Fibroblast of gingiva (primary cell): ENCODE data around the gene LHPP.

Experiments used
- DNase-seq: peaks from one replicate; pipeline ENCODE4 v3.0.0-alpha.2; 2011; ENCODE audit warnings: low read depth

The LHPP gene

GRCh38 chr10:124625831-124626238 lies 164.2 kb downstream of the LHPP start:
- no peak for DNase-seq

- no peak for DNase-seq
Measured at GRCh38 chr10:124626759-124627380, 165.2 kb downstream of the LHPP start.

- DNase-seq, result no peak
Measured at GRCh38 chr10:124627866-124628675, 166.4 kb downstream of the LHPP start.

- DNase-seq, result no peak
Measured at GRCh38 chr10:124628676-124629021, 167.0 kb downstream of the LHPP start.

DNA sequence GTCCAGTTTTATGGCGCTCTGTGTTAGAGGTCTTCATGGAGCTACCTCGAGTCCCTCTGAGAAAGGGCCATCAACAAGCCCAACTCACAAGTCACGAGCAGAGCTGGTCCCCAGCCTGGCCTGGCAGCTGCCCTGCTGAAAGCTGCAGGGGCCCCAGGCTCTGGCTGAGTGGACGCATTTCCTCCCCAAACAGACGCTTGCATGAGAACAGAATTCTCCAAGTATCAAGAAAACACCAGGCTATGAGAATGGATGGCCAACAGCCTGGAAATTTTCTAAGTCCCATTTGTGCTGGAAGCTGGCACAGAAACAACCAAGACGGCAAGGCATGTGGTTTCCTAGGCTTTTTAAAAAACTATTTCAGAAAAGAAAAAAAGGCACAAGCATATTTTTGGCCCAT lies 167.8 kb downstream of the LHPP start:
- DNase-seq, result no peak

GRCh38 chr10:124629842-124630241 lies 168.2 kb downstream of the LHPP start:
- DNase-seq, result no peak

- DNase-seq, result no peak
Measured at GRCh38 chr10:124630551-124630950, 168.9 kb downstream of the LHPP start.

- DNase-seq, result peak; percentile 21
Measured at GRCh38 chr10:124632064-124632531, 170.5 kb downstream of the LHPP start.

DNA sequence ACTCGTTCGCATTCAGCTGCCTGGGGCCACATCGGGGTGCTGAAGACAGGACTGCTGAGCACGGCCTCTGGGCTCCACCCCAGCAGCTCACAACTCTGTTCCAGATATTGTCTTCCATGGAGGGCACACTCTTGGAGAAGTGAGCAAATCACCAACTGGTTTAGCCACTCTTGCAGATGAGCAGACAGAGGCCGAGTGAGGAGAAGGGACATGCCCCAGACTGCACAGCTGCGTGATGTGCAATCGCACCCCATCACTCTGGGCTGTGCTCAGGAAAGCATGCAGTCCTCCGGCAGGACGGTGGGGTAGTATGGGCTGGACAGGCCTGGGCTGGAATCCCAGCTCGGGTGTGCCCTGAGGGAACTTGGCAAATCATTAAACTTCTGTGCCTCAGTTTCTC lies 170.9 kb downstream of the LHPP start:
- DNase-seq, result no peak

- DNase-seq, result no peak
Measured at GRCh38 chr10:124636271-124636995, 174.8 kb downstream of the LHPP start.

GRCh38 chr10:124637091-124637700 lies 175.6 kb downstream of the LHPP start:
- DNase-seq, result no peak

DNA sequence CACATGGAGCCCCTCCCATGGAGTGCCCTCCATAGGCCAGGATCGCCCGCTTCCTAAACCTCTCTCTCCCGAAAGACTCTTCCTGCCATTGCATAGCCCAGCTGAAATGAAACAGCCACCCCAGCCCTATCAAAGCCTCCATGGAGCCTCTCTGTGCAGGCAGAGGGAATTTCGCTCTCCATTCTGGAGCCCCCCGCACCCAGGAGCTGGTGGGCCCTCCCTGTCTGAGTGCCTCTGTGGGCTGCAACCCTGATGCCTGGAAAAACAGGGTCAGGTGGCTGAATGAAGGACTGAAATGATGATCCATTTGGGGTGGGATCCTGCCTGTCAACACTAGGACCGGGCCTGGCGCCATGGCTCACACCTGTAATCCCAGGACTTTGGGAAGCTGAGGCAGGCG lies 176.1 kb downstream of the LHPP start:
- DNase-seq, result no peak

GRCh38 chr10:124639206-124639605 lies 177.6 kb downstream of the LHPP start:
- DNase-seq, result no peak

DNA sequence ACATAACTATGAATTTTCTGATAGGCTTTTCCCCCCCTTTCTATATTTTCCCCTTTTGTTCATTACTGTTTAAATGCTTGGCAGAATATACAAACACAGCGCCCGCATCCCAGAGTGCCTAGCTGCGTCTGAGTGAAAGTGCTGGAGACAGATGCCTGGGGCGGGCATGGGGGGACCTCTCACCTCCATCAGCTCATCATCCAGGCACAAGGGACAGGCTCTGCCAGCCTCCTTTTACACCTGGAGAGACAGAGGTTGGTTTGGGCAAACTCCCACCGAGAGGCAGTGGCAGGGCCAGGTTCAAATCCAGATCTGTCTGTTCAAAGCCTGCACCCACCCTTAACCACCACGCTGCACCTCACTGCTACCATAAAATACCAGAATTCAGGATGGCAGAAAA lies 178.0 kb downstream of the LHPP start:
- DNase-seq, result no peak

DNA sequence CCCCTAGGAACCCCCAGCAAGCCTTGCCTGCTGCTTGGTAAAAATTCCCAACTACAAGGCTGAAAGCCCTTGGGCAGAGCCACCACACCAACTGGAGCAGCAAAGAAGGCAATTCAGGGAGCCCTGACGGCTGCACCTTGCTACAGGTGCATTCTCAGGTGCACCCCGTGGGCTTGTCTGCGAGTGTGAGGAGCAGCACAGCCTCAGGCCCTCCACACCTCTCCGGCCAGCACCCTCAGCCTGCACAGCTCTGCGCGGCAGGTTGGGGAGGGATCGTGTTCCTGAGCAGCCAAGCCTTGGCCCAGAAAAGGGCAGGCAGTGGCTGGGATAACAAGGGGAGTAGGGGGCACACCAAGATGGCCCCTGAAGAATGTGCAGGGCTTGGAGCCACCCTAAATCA lies 178.4 kb downstream of the LHPP start:
- DNase-seq, result no peak

DNA sequence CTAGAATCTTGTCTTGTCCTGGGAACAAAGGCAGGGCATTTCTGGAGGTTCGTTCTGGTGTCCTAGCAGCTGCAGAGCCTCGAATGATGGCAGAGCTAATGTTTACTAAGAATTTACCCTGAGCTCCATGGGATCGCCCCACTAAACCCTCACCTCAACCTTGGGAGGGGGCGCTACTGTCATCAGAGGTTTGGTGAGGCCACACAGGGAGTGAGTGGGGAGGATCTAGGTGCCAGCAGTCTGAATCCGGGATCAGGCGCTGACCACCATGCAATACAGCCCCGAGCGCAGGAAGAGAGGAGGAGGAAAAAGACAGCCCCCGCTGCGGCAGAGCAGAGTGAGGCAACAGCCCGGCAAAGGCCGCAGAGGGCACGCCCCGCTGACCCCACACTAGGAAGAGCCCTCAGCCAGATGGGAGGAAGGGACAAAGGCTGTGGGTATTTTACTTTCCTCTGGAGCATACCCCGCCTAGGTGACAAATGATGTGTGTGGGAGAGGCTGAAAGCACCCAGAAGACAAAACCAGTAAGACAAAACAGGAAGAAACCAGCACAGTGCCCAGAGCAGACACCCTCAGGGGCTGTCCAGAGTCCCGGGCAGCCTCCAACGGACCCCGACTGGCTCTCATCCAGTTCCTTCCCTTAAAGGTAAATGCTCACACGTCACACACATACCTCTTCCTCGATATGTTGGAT lies 179.1 kb downstream of the LHPP start:
- DNase-seq, result no peak

DNA sequence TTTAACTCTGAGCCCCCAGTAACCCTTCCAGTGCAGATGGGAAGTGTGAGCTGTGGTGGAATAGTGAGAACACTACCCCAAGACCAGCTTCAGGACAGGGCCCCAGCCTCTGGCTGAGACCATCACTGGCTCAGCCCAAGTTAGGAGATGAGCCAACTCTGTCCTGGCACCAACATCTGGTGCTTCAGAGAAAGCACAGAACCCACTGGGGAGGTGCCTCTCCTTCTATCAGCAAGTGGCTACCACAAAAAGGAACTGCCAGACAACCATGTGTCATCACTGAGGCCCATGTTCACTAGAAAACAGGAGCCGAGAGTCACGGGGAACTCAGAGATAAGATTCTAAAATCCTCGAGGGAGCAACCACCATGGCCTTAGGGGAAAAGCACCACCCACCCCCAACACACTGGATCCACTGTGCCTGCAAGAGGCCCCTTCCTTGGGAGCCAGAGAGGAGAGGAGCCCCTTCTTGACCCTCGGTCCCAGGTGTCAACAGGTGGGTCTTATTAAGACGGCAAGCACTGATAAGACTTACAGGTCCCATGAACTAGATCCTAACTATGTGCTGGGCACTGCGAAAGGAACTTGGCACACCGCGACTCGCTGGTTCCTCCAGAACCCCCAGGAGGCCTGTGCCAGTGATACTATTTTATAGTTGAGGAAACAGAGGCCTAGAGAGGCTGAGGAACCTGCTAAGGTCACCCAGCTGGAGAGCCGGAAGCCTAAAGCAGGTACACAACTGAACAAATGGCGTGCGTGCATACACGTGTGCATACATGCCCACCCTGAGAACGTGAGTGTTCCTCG lies 179.9 kb downstream of the LHPP start:
- peak; percentile 38 for DNase-seq

DNA sequence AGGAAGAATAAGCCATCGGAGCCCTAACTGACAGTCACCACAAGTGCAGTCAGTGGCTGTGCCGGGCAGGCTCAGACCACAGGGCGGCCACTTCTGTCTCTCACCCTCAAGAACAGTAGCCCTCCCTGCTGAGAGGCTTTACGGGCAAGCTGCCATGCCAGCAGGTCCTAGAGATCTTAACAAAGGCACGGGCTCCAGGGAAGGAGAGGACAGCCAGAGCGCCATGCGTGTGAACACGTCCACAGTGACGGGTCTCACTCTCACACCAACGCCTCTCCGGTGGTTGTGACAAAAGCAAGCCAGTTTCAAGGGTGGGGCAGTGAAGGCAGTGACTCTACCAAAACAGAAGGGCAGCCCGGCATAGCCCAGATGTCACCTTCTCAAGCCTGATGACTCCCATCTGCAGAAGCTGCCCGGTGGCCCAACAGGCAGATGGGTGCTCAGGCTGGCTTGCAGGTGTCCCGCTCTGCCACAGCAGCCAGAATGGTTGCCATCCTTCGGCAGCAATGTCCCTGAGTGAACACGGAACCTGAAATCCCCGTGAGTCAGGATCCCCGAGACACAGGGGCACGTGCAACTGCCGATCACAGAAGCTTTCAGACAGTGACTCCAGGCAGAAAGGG lies 180.6 kb downstream of the LHPP start:
- DNase-seq, result no peak

- no peak for DNase-seq
Measured at GRCh38 chr10:124643330-124644009, 181.8 kb downstream of the LHPP start.

- DNase-seq, result no peak
Measured at GRCh38 chr10:124644236-124644635, 182.6 kb downstream of the LHPP start.
